UCSD-AML1 (cell line): ENCODE measurements around the gene CFAP97.
A peak's percentile ranks its signal among the peaks of the same experiment; 100 is the strongest.
"Not testable (repeated sequence)": the region's sequence is repeated elsewhere in the genome, so short reads cannot be mapped to it uniquely, and the experiment has no call there.

Experiments
- DNase-seq: peaks from one replicate; lab custom pipeline; 2025; ENCODE audit not compliant: unreplicated experiment; lab: John Stamatoyannopoulos, UW

CFAP97 gene

DNA sequence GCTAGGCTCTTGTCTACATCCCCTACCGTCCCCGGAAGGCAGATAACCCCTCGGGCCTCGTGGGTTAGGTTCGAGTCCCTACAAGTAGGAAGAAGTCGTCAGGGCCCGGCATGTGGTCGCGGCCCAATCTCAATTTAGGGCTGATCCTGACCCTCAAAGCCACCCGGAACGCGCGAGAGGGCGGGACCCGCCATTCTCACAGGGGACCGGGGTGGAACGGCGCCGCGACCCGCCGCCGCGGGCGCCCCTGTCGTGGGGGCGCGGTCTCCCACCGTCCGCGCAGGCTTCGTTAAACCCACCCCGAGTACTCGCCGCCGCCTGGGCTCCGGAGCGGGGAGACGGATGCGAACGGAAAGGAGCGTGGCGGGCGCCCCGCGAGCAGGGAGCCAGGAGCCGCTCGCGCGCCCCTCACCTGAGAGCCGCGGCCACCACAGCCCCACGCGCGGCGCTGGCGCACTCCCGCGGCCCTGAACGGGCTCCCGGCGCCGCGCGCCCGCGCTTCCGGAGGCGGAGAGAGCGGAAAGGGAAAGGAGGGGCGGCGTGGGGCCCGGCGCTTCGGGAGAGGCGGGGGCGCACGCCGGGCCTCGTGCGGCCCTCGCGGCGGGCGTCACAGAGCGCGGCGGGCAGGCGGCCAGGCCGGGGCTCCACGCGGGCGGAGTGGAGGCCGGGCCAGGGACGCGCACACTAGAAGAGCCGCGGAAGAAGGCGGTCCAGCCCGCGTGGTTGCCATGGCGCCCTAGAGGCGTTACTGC is at the start of gene CFAP97:
TSS of gene CFAP97 (minus strand) at position 515 of the 752 bp plus-strand sequence. CDS start 12,804 bp downstream, outside the sequence.
- peak; percentile 82 for DNase-seq

DNA sequence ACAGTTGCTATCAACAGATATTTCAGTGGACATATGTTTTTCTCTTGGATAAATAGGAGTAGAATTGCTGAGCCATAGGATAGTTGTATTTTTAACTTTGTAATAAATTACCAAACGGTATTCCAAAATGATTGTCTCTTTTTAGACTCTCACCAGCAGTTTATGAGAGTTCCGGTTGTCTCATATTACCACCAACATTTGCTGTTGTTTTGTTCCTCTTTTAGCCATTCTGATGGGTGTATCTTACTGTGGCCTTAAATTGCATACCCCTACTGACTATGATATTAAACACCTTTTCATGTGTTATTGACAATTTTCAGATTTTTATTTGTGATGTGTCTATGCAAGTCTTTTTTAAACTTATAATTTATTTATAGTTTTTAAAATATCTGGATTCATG is 45.3 kb upstream of the CFAP97 start:
- no peak for DNase-seq

GRCh38 chr4:185248393-185249039 is 44.7 kb upstream of the CFAP97 start:
- no peak for DNase-seq

DNA sequence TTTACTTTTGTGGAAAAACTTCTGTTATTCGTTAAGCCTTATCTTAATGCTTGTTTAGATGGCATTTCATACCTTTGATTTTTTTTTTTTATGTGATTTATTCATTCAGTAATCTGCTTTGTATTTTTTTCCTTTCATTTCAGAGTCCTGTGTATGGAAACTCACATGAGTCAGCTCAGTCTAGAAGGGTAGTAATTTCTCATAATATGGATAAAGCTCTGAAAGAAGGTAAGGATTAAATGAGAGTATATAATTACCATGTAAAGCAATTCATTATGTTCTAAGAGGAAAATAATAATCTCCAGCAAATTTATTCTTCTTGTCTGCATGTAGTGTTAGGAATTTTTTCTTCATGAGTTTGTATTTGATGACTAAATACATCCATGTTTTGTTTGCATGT is 43.4 kb upstream of the CFAP97 start:
- DNase-seq = no peak

DNA sequence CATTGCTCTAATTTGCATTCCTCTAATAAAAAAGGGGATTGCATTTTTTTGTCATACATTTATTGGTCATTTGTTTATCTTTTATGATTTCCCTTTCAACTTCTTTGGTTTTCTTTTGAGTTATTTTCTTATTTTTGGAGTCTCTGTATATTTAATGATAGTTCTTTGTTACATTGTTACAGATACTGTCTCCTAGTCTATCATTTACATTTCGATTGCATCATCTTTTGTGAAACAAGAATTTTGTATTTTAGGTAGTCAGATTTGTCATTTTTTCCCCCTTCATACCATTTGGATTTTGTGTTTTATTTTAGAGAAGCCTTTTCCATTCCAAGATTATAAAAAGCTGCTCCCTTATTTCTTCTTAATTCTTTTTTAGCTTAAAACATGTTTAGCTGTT is 42.7 kb upstream of the CFAP97 start:
- DNase-seq = no peak

DNA sequence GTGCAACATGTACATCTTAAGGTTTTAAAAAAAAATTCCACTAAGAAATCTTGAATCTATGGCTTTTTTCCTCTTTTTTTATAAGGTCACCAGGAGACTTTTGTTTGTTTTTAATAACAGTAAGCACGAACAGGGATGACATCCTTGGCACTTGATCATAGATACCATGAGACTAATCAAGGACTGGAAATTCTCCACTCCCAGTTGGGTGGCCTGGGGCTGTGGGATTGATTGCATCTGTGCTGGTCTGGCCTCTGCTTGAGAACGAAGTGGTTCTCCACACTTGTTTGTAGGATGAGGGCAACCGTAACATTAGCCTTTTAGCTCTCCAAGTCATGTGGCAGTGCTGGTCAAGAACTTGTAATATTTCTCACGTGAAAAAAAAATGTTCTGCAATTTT is 41.0 kb upstream of the CFAP97 start:
- DNase-seq = no peak

GRCh38 chr4:185243879-185244278 is 40.1 kb upstream of the CFAP97 start:
- DNase-seq = no peak

GRCh38 chr4:185242749-185243533 is 39.1 kb upstream of the CFAP97 start:
- no peak for DNase-seq

DNA sequence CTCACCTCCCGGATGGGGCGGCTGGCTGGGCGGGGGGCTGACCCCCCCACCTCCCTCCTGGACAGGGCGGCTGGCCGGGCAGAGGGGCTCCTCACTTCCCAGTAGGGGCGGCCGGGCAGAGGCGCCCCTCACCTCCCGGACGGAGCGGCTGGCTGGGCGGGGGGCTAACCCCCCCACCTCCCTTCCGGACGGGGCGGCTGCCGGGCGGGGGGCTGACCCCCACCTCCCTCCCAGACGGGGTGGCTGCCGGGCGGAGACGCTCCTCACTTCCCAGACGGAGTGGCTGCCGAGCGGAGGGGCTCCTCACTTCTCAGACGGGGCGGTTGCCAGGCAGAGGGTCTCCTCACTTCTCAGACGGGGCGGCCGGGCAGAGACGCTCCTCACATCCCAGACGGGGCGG is 36.7 kb upstream of the CFAP97 start:
- not testable (repeated sequence) for DNase-seq

GRCh38 chr4:185238750-185239149 is 35.0 kb upstream of the CFAP97 start:
- no peak for DNase-seq

GRCh38 chr4:185238215-185238681 is 34.4 kb upstream of the CFAP97 start:
- DNase-seq = no peak

DNA sequence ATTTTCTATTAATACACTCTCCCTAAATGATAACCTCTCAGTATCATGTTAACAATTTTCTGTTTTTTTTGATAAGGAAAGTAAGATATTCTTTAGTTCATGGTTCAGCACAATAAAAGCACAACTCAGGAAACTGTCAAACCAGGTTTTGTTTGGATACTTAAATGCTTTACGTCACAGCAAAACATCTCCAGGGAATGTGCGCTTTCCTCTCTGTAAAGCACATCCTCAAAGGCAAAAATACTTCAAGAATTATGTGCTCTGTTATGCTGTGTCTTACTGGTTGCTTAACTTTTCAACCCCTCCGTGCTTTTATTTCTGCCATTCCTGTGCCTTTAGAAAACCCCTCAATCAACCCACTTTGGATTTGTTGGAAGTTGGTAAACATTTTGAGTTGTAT is 33.4 kb upstream of the CFAP97 start:
- no peak for DNase-seq

DNA sequence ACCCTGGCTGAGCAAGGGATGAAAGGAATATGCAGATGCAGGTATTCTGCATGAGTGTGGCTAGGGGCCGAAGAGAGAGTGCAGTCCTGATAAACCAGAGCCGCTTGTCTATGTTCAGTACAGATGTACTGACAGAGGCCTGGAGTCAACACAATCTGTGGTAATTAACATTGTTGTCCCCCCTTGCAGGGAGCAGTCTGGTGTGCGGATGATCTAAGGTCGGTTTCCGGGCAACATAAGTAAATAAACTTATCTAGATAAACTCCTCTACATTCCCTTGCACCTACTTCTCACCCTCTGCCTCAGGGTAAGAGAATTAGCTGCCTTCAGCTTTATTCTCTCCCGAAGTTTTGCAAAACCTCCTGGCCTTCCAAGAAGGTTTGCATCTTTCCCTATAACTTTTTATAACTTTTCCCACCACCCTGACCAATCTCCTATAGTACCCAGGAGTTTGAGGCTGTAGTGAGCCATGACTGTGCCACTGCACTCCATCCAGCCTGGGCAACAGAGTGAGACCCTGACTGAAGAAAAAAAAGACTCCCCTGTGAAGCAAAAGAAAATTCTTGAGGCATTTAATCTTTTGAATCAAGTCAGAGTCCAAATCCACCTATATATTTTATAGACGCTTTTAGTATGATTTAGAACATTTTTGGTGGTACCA is 32.2 kb upstream of the CFAP97 start:
- DNase-seq = no peak

DNA sequence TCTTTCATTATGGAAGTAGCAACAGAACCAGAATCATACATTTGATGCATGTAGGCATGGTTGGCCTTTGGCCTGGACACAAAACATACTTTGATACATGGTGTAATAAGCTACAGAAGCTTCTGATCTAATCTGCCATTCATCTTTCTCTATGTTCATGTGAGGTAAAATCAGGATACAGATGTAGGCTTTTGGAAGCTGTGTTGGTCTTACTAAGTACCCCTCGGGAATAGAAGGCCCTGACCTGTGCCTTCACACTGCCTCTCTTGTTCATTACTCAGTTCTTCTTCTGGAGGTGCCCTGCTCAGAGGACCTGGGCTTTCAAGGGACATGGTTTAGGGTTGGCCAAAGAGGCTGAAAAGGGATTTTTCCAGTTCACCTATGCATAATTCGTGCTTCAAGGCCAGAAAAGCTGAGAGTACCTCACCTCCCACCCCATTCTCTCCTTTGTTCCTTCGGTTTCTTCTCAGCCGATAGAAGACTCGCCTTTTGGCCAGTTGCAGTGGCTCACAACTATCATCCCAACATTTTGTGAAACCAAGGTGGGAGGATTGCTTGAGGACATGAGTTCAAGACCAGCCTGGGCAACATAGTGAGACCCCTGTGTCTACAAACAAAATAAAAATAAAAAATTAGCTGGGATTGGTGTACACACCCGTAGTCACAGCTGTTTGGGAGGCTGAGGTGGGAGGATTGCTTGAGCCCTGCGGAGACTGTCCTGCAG is 31.5 kb upstream of the CFAP97 start:
- DNase-seq = no peak

DNA sequence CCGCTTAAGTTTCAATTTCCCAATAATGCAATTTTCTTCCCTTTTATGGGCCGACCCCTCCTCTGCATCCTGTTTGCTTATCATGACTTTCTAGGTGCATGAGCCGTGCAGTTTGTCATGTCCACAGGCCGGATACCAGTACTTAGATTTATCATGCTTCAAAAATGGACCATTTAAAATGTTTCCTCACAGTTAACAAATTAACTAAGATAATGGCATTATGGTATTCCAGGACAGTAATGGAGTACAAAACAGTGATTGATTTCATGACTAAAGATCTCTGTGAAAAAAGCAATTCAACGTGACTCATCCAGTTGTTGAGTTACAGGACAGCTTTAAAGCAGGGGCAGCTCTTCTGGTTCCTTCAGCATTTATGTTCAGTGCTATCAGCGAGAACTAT is 28.6 kb upstream of the CFAP97 start:
- DNase-seq = no peak

DNA sequence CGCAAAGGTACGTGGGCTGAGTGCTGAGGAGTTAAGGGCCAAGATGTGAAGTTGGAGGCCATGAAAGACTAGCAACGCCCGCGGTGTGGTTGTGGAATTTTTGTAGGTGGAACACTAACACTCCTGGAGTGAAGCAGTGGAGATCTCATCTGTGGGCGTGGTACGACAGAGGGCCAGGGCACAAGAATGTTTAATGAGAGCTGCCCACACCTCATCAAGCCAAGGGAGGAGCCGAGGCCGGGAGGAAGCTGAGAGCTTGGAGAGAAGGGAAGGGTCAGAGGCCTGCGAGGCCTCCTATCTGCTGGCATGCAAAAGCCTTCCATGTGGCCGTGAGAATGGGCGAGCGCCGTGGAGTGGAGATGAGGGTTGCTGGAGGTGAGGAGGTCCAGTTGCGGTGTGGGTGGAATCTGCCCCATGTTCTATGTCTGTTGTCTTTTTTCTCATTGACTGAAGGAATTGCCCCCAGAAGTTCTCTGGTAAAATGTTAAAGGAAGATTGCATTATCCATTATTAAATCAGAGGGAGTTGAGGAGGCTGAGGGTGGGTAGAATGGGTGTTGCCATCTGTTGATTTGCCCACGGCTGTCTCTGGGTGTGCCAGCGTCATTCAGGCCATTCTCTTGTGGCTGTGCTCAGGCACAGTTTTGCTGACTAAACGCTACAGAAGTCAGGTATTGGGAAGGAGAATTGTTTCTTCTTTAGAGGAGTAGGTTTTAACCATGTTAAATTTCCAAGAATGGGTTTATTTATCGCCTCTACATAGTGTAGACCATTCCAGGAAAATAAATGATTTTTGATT is 25.4 kb upstream of the CFAP97 start:
- no peak for DNase-seq

DNA sequence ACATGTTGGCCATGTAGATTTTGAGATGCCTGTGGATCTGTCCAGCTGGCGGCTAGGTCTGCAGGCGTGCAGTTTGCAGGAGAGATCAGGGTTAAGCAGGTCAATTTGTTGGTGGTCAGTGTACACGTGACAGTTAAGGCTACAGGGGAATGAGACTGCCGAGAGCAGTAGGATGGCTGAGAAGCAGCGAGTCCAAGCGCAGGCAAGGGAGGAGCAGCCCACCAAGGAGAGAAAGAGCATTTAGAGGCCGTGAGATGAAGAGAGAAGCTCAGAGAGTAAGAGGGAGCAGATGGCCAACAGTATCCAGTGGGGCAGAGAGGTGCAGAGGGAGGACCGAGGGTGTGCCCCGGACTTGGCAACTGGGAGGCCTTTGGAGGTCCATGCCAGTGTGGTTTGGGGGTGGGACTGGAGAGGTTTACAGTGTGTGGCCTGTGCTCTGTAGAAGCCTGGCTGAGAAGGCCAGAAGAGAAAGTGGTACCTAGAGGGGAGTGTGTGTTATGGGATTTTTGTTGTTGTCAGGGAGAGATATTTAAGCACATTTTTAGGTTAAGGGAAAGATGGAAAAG is 24.0 kb upstream of the CFAP97 start:
- no peak for DNase-seq

GRCh38 chr4:185227131-185227551 is 23.3 kb upstream of the CFAP97 start:
- no peak for DNase-seq

DNA sequence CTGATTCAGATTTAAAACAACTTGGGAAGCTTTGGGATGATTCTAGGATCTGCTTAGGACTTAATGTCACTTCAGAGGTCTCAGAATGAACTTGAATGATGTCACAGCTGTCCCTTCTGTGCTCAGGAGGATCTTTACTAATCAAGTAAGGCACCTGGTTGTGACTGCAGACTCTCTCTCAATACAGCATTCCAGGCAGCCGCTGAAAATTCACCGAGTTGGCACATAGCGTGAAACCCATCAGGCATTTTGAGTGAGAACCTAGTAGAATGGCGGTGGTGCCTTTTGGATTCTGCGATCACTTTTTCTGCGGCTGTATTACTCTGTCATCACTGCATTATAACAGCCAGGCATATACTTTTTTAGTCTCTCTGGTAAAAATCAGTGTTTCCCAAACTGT is 22.1 kb upstream of the CFAP97 start:
- no peak for DNase-seq
